ES-I3 (cell line): ENCODE measurements around the gene IFNA6.

ENCODE experiments used
- H3K36me3 ChIP-seq: 2 replicates; pipeline ENCODE4 v1.6.1; 2013; ENCODE audit warnings: mild to moderate bottlenecking, low read length, control low read depth, moderate library complexity; ENCODE audit not compliant: insufficient read depth
- H3K4me1 ChIP-seq: 2 replicates; pipeline ENCODE4 v1.6.1; 2013; ENCODE audit warnings: mild to moderate bottlenecking, control low read depth, low read length; ENCODE audit not compliant: insufficient read depth
- H3K9ac ChIP-seq: 2 replicates; pipeline ENCODE4 v1.6.1; 2013; ENCODE audit warnings: low read depth, mild to moderate bottlenecking, low read length, moderate library complexity
- H3K9me3 ChIP-seq: 2 replicates; pipeline ENCODE4 v1.6.1; 2013; ENCODE audit warnings: mild to moderate bottlenecking, low read length, moderate library complexity; ENCODE audit not compliant: control insufficient read depth, insufficient read depth

IFNA6 gene

GRCh38 chr9:21316032-21316842 lies 34.5 kb downstream of the IFNA6 start:
- Histone ChIP-seq H3K36me3 (no peaks in the 10 kb centered on the region), H3K9ac (no peak overlapping the region), H3K9me3 (no peaks in the 10 kb centered on the region), H3K4me1 (no peaks in the 10 kb centered on the region)

DNA sequence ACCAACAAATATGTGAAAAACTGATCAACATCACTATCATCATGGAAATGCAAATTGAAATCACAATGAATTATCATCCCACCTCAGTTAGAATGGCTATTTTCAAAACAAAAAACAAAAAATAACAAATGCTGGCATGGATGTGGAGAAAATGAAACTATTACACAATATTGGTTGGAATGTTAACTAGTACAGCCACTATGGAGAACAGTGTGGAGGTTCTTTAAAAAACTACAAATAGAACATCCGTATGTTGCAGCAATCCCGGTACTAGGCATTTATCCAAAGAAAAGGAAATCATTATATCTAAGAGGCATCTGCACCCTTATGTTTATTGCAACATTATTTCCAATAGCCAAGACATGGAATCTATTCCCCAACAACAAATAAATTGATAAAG lies 36.5 kb downstream of the IFNA6 start:
- H3K9me3 ChIP-seq: no peaks in the 10 kb centered on the region

DNA sequence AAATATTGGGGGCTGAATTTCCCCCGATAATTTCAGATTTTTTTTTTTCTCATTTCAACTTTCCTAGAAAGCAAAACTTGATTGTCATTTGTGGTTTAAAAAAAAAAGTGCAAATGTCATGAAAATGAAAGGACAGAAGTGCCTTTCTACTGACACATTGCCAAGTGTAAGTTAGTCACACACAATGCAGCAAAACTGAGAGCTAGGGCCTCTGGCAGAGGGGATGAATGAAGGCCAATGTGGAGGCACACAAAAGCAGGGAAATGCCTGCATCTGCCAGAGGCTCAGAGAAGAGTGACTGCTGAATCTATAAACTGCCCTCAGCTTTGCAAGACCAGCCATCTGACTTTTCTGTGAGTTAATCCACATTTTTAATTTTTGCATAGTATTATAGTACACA lies 38.8 kb downstream of the IFNA6 start:
- no peaks in the 10 kb centered on the region for H3K9me3 ChIP-seq
- H3K36me3 ChIP-seq: no peaks in the 10 kb centered on the region
- H3K9ac ChIP-seq: no peak overlapping the region
- H3K4me1 ChIP-seq: no peaks in the 10 kb centered on the region

More for the DNA sequence above, 36.5 kb downstream of the IFNA6 start:
- Histone ChIP-seq H3K4me1 (no peaks in the 10 kb centered on the region), H3K9ac (no peak overlapping the region), H3K36me3 (no peaks in the 10 kb centered on the region)

- Histone ChIP-seq H3K9ac (no peak within 1 kb of the TSS), H3K9me3 (no peaks in the 10 kb centered on the region), H3K4me1 (no peaks in the 10 kb centered on the region), H3K36me3 (no peaks in the 10 kb centered on the region)
Observed at GRCh38 chr9:21305213-21305612, 45.5 kb downstream of the IFNA6 start, which contains the start of gene IFNA5. TSS of gene IFNA5 (minus strand) at chr9:21305313. CDS start at chr9:21305256, 57 bp downstream.
